Kidney (tissue), 14 donors: ENCODE results near the gene C2CD3. TPM values are rescaled to one million over a fixed set of nuclear protein-coding genes. Genes with fewer than 3 reads are reported as not detected.
A peak's percentile ranks its signal among the peaks of the same experiment; 100 is the strongest.

Source experiments
- DNase-seq, 5 donors: peaks; one replicate each; pipeline ENCODE4 v3.0.0-alpha.2; 2013 to 2020
- FAIRE-seq: peaks from 2 replicates; lab custom pipeline; 2012; peaks lifted over from hg19 to GRCh38; lab: Jason Lieb, UNC
- H3K27ac ChIP-seq, 2 donors: one replicate each; pipeline ENCODE4 v1.7.0; 2013; ENCODE audit warnings: low read depth in 2 of 2, low read length in 2 of 2, inconsistent platforms in 1 of 2
- H3K27me3 ChIP-seq: one replicate; pipeline ENCODE4 v1.7.1; 2013; ENCODE audit warnings: low read length, inconsistent platforms; ENCODE audit not compliant: control insufficient read depth, insufficient read depth
- H3K36me3 ChIP-seq, 3 donors: one replicate each; pipeline versions ENCODE4 v1.7.0 to v1.7.1; 2013; ENCODE audit warnings: low read length in 3 of 3, control low read depth in 1 of 3, inconsistent platforms in 1 of 3; ENCODE audit not compliant: insufficient read depth in 3 of 3, control insufficient read depth in 2 of 3
- H3K4me1 ChIP-seq, 3 donors: one replicate each; pipeline versions ENCODE4 v1.7.0 to v1.7.1; 2013; ENCODE audit warnings: low read length in 3 of 3, inconsistent platforms in 1 of 3, low read depth in 1 of 3; ENCODE audit not compliant: control insufficient read depth in 2 of 3, insufficient read depth in 2 of 3
- H3K4me3 ChIP-seq, 3 donors: one replicate each; pipeline versions ENCODE4 v1.7.0 to v1.8.1; 2013; ENCODE audit warnings: low read length in 3 of 3, control low read depth in 1 of 3, inconsistent platforms in 1 of 3
- H3K9ac ChIP-seq, 3 donors: one replicate each; pipeline versions ENCODE4 v1.7.0 to v1.7.1; 2013; ENCODE audit warnings: low read length in 3 of 3, control low read depth in 1 of 3, inconsistent platforms in 1 of 3
- H3K9me3 ChIP-seq, 3 donors: one replicate each; pipeline versions ENCODE4 v1.7.0 to v1.7.1; 2013; ENCODE audit warnings: low read length in 3 of 3, control low read depth in 1 of 3, inconsistent platforms in 1 of 3; ENCODE audit not compliant: control insufficient read depth in 2 of 3, insufficient read depth in 1 of 3
- CTCF ChIP-seq: IDR thresholded peaks from 3 replicates; pipeline ENCODE4 v1.5.1; 2012; ENCODE audit warnings: mild to moderate bottlenecking, moderate library complexity, borderline replicate concordance; ENCODE audit not compliant: insufficient read depth; ENCODE audit errors: extremely low read depth
- intact Hi-C: fragments of 100-400 bp; cut with DNase I; formaldehyde crosslinking; loops from one replicate; pipeline ENCODE4 v1.11.1; 2022
- polyA plus RNA-seq: library from polyadenylated mRNA; stranded (reverse); fragments of 350-450 nt; fragmentation: Illumina TruSeq; extraction: RNeasy Lipid Tissue Mini Kit (QIAGEN cat#74804); gene quantifications from one replicate; pipeline ENCODE4 v1.2.3, GENCODE V29; 2014; ENCODE audit warnings: low read depth, low replicate concordance; ENCODE audit not compliant: insufficient read depth
- total RNA-seq: library from RNA; stranded (reverse); fragmentation: NEBNext Ultra II Directional; extraction: Animal tissue kit (Norgen Biotek cat#: 25700); gene quantifications from one replicate; pipeline ENCODE4 v1.2.1, GENCODE V29; 2021
- donor health status: control.
- donor health status: control.
- donor health status: control.
- donor health status: control.
- donor health status: control.
- donor health status: DM: yes; HTN: yes; CAD: no.
- donor health status: Normal renal cell carcinoma (clear cell type).

C2CD3 gene
- total and polyA plus RNA-seq, 2 donors from 2014 or later, result 5.6 to 28.7 TPM

GRCh38 chr11:74022546-74022945 lies 148.3 kb downstream of the C2CD3 start:
- Histone ChIP-seq H3K9me3 (no peaks in the 10 kb centered on the region), H3K9ac (no peak overlapping the region), H3K27ac (no peak overlapping the region), H3K4me3 (no peak overlapping the region), H3K4me1 (peaks cover 0 to 22% (median 20%) of the 10 kb centered on the region in 3 donors), H3K27me3 (no peaks in the 10 kb centered on the region), H3K36me3 (peaks cover 0 to 3% (median 0%) of the 10 kb centered on the region in 3 donors)
- intact Hi-C loops, result no loop called here
- DNase-seq, result no peak
- TF ChIP-seq CTCF, result no peak
- FAIRE-seq, result no peak

GRCh38 chr11:74021998-74022397 lies 148.8 kb downstream of the C2CD3 start:
- H3K9me3 ChIP-seq, result no peaks in the 10 kb centered on the region
- H3K4me1 ChIP-seq, result peaks cover 0 to 22% (median 22%) of the 10 kb centered on the region in 3 donors
- H3K9ac ChIP-seq, result no peak overlapping the region
- H3K4me3 ChIP-seq, result no peak overlapping the region
- H3K27me3 ChIP-seq, result no peaks in the 10 kb centered on the region
- no peak for TF ChIP-seq CTCF
- DNase-seq, result no peak
- FAIRE-seq, result no peak
- H3K36me3 ChIP-seq, result peaks cover 0 to 3% (median 0%) of the 10 kb centered on the region in 3 donors
- H3K27ac ChIP-seq, result no peak overlapping the region
- intact Hi-C loops, result no loop called here

- no peak for DNase-seq
- no peak for FAIRE-seq
- intact Hi-C loops, result no loop called here
- no peak for TF ChIP-seq CTCF
- no peaks in the 10 kb centered on the region for H3K9me3 ChIP-seq
- H3K27me3 ChIP-seq, result no peaks in the 10 kb centered on the region
- no peak overlapping the region for H3K4me3 ChIP-seq
- H3K4me1 ChIP-seq, result peaks cover 0 to 22% (median 22%) of the 10 kb centered on the region in 3 donors
- H3K27ac ChIP-seq, result peak overlapping the region in 1 of 2 donors; percentile 94
- H3K36me3 ChIP-seq, result peaks cover 0 to 3% (median 0%) of the 10 kb centered on the region in 3 donors
- no peak overlapping the region for H3K9ac ChIP-seq
Measured at GRCh38 chr11:74020539-74020938, 150.3 kb downstream of the C2CD3 start.

- Histone ChIP-seq H3K27ac (peak overlapping the region; percentile 86 to 94), H3K4me1 (peaks cover 0 to 22% (median 22%) of the 10 kb centered on the region in 3 donors), H3K36me3 (peaks cover 0 to 3% (median 0%) of the 10 kb centered on the region in 3 donors), H3K4me3 (no peak overlapping the region), H3K9ac (peak overlapping the region in 1 of 3 donors; percentile 53), H3K27me3 (no peaks in the 10 kb centered on the region), H3K9me3 (no peaks in the 10 kb centered on the region)
- TF ChIP-seq CTCF, result no peak
- intact Hi-C loops, result no loop called here
- DNase-seq, result no peak
- FAIRE-seq, result no peak
Measured at GRCh38 chr11:74019860-74020259, 150.9 kb downstream of the C2CD3 start.
